ENCODE data around the gene GMPPA.

DNA sequence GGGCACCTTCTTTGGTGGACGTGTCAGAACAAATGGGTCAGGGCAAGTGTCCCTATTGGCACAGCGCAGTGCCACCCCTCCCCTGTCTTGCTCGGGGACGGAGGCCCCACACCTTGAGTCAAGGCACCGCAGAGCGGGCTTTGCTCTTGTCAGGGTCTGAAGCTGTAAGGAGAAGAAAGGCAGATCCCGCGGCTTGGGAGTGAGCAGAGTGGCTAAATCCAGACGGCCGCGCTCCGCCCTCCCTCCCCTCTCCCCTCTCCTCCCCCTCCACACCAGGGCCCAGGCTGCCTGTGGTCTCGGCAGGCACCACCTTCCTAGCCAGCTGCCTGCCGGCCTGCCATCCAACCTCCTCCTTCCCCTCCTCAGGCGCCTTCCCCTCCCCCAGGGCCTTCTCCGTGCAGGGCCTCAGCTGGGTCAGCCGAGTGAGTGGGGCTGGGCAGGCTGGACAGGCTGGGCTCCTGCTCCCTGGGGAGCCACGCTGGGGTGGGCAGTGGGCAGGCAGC lies 38.2 kb upstream of the GMPPA start:
- TF ChIP-seq, protein P1, sequence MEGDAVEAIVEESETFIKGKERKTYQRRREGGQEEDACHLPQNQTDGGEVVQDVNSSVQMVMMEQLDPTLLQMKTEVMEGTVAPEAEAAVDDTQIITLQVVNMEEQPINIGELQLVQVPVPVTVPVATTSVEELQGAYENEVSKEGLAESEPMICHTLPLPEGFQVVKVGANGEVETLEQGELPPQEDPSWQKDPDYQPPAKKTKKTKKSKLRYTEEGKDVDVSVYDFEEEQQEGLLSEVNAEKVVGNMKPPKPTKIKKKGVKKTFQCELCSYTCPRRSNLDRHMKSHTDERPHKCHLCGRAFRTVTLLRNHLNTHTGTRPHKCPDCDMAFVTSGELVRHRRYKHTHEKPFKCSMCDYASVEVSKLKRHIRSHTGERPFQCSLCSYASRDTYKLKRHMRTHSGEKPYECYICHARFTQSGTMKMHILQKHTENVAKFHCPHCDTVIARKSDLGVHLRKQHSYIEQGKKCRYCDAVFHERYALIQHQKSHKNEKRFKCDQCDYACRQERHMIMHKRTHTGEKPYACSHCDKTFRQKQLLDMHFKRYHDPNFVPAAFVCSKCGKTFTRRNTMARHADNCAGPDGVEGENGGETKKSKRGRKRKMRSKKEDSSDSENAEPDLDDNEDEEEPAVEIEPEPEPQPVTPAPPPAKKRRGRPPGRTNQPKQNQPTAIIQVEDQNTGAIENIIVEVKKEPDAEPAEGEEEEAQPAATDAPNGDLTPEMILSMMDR (IDR thresholded peaks at IDR 0.05), result no peak
- TF ChIP-seq POLR2A (IDR thresholded peaks at IDR 0.05; ENCODE audit: low read depth), result peak; percentile 1

Data from esophagus muscularis mucosa (tissue), 3 donors.